CD4-positive, alpha-beta T cell (primary cell): ENCODE data around the gene ADAMTS3. TPM values are rescaled to one million over a fixed set of nuclear protein-coding genes. Genes with fewer than 3 reads are reported as not detected.

Experiments
- ATAC-seq: fragments of 200-7000 bp; cut with Tn5 transposase; one replicate; pipeline ENCODE4 v1.10.0; 2022; ENCODE audit warnings: mild to moderate bottlenecking; ENCODE audit not compliant: poor library complexity
- CTCF ChIA-PET: fragments of 350-600 bp; sonication (Branson Sonifier 250); formaldehyde crosslinking; loops from one replicate; lab custom pipeline; 2021; ENCODE audit warnings: antibody characterized with exemption, inconsistent platforms; lab: Charles Lee
- POLR2A ChIA-PET: fragments of 350-600 bp; sonication (Branson Sonifier 250); formaldehyde crosslinking; loops from one replicate; lab custom pipeline; 2021; ENCODE audit warnings: antibody characterized with exemption, inconsistent platforms; lab: Charles Lee
- DNase-seq, 14 experiments: peaks; one replicate each; pipeline ENCODE4 v3.0.0-alpha.2; 2013 to 2020; ENCODE audit warnings: mixed read lengths in 2 of 14
- H3K27ac ChIP-seq, 2 donors: one replicate each; pipeline versions ENCODE4 v1.5.1 to v1.7.0; 2013; ENCODE audit warnings: low read length in 2 of 2, low read depth in 1 of 2, mild to moderate bottlenecking in 1 of 2
- H3K27me3 ChIP-seq, 2 experiments: 1 replicate in 1 of 2; 2 replicates in 1 of 2; pipeline versions ENCODE4 v1.6.1 to v1.7.0; 2013; ENCODE audit warnings: low read length in 2 of 2, control low read depth in 1 of 2, mild to moderate bottlenecking in 1 of 2, moderate library complexity in 1 of 2; ENCODE audit not compliant: insufficient read depth in 2 of 2, control insufficient read depth in 1 of 2
- H3K36me3 ChIP-seq: one replicate; pipeline ENCODE4 v1.6.1; 2013; ENCODE audit warnings: low read length, control low read depth; ENCODE audit not compliant: insufficient read depth
- H3K4me1 ChIP-seq: one replicate; pipeline ENCODE4 v1.6.1; 2013; ENCODE audit warnings: low read length, control low read depth; ENCODE audit not compliant: insufficient read depth
- H3K4me3 ChIP-seq: one replicate; pipeline ENCODE4 v1.5.1; 2013; ENCODE audit warnings: mild to moderate bottlenecking, low read length, moderate library complexity
- H3K9me3 ChIP-seq, 2 experiments: 1 replicate in 1 of 2; 2 replicates in 1 of 2; pipeline versions ENCODE4 v1.6.1 to v1.7.0; 2013; ENCODE audit warnings: low read length in 2 of 2, mild to moderate bottlenecking in 2 of 2, control low read depth in 1 of 2, moderate library complexity in 1 of 2; ENCODE audit not compliant: control insufficient read depth in 1 of 2, insufficient read depth in 1 of 2
- H3K27ac Mint-ChIP-seq: one replicate; pipeline ENCODE4 v1.8.0; 2020; ENCODE audit warnings: mixed read lengths
- H3K27me3 Mint-ChIP-seq: one replicate; pipeline ENCODE4 v1.8.0; 2021; ENCODE audit warnings: mixed read lengths
- H3K36me3 Mint-ChIP-seq: one replicate; pipeline ENCODE4 v1.8.0; 2021; ENCODE audit warnings: low read depth, mixed read lengths
- H3K4me1 Mint-ChIP-seq: one replicate; pipeline ENCODE4 v1.8.0; 2021; ENCODE audit warnings: low read depth, mixed read lengths
- H3K4me3 Mint-ChIP-seq: one replicate; pipeline ENCODE4 v1.8.0; 2020; ENCODE audit warnings: mild to moderate bottlenecking, mixed read lengths
- H3K9me3 Mint-ChIP-seq: one replicate; pipeline ENCODE4 v1.8.0; 2020; ENCODE audit warnings: mixed read lengths
- CTCF ChIP-seq: fragments of 200-600 bp; IDR thresholded peaks from one replicate; pipeline ENCODE4 v1.8.0; 2022; ENCODE audit warnings: antibody characterized with exemption, mild to moderate bottlenecking
- intact Hi-C, 2 experiments: fragments of 100-400 bp; cut with DNase I in 1 of 2; cut with micrococcal nuclease in 1 of 2; formaldehyde crosslinking; loops; one replicate each; pipeline versions ENCODE4 v1.15.1 to v1.9.0; 2023 to 2025; cut with DNase I, micrococcal nuclease
- total RNA-seq, 174 experiments: library from RNA in 2 of 174; stranded (reverse) in 2 of 174; gene quantifications; one replicate each; pipeline ENCODE4 v1.2.3 and lab custom pipeline; 2021 to 2026

ADAMTS3 gene
- total RNA-seq, 2 experiments from 2014 or later = not detected

DNA sequence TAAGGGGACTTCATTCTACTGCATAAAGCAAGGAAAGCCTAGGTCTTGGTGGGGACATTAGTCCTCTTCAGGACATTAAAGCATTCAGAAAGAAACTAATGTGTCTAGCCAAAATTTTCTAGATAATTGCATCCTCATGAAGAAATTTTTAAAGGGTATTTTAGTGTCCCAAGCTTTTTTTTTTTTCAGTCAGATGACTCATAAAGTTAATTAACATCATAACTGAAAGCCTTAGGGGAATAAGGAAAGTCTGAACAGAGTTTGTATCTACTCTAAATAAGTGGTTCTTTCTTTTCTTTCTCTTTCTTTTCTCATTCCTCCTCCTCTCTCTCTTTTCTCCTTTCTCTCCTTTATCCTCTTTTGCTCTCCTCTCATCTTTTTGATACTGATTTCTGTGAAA, 202.4 kb downstream of the ADAMTS3 start:
- Histone ChIP-seq H3K36me3 (no peaks in the 10 kb centered on the region), H3K27me3 (no peaks in the 10 kb centered on the region), H3K27ac (no peak overlapping the region), H3K4me3 (no peak overlapping the region), H3K4me1 (no peaks in the 10 kb centered on the region), H3K9me3 (no peaks in the 10 kb centered on the region)
- no peaks in the 10 kb centered on the region for H3K36me3 Mint-ChIP-seq
- no peak overlapping the region for H3K27ac Mint-ChIP-seq
- no peak for TF ChIP-seq CTCF
- intact Hi-C loops = no loop called here
- CTCF ChIA-PET = no interaction called here
- H3K9me3 Mint-ChIP-seq = no peaks in the 10 kb centered on the region
- POLR2A ChIA-PET = no interaction called here
- no peaks in the 10 kb centered on the region for H3K4me1 Mint-ChIP-seq
- ATAC-seq (no peak), DNase-seq (no peak)
- H3K4me3 Mint-ChIP-seq = no peak overlapping the region
- no peaks in the 10 kb centered on the region for H3K27me3 Mint-ChIP-seq

DNA sequence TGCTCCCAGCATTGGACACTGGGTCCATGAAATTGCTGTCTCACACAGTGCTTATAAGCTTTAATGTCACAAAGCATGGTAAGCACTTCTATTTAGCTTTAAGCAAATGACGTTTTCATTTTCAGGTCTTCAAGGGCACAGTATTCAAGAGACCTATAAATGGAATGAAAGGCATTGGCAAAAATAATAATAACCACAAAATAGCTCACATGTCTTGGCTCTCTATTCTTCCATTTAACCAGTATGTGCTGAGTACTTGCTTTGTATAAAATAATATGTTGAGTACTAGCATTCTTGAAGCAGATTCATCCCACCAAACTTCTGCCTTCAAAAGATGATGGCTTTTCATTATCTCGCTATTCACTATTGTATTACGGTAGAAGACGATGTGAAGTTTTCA, 203.0 kb downstream of the ADAMTS3 start:
- no peak overlapping the region for H3K4me3 Mint-ChIP-seq
- intact Hi-C loops = no loop called here
- Histone ChIP-seq H3K36me3 (no peaks in the 10 kb centered on the region), H3K4me3 (no peak overlapping the region), H3K27ac (no peak overlapping the region), H3K9me3 (no peaks in the 10 kb centered on the region), H3K27me3 (no peaks in the 10 kb centered on the region), H3K4me1 (no peaks in the 10 kb centered on the region)
- CTCF ChIA-PET = no interaction called here
- H3K27ac Mint-ChIP-seq = no peak overlapping the region
- H3K36me3 Mint-ChIP-seq = no peaks in the 10 kb centered on the region
- DNase-seq = no peak
- H3K4me1 Mint-ChIP-seq = no peaks in the 10 kb centered on the region
- ATAC-seq = no peak
- POLR2A ChIA-PET = no interaction called here
- TF ChIP-seq CTCF = no peak
- H3K9me3 Mint-ChIP-seq = no peaks in the 10 kb centered on the region
- H3K27me3 Mint-ChIP-seq = no peaks in the 10 kb centered on the region

DNA sequence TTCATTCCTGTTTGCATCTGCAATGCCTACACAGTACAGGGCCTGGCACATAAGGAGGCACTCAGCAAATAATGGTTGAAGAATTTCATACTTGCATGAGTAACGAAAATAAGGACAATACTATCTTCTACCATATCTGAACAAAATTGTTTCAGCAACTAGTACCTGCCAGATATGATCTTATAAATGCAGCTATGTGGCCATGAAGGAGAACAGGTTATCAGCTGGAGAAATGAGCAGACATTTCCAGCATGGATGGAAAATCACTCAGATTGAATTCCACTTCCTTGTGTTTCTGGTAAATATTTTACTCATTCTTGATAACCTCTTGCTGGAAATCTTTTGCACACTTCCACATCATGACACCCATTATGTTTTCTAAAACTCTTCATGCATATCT, 204.0 kb downstream of the ADAMTS3 start:
- no peak overlapping the region for H3K4me3 ChIP-seq
- H3K9me3 ChIP-seq = no peaks in the 10 kb centered on the region
- H3K27me3 ChIP-seq = no peaks in the 10 kb centered on the region
- Mint-ChIP-seq H3K27me3 (no peaks in the 10 kb centered on the region), H3K4me1 (no peaks in the 10 kb centered on the region), H3K9me3 (no peaks in the 10 kb centered on the region), H3K4me3 (no peak overlapping the region), H3K36me3 (no peaks in the 10 kb centered on the region), H3K27ac (no peak overlapping the region)
- no peaks in the 10 kb centered on the region for H3K4me1 ChIP-seq
- ChIA-PET CTCF (no interaction called here), POLR2A (no interaction called here)
- no peaks in the 10 kb centered on the region for H3K36me3 ChIP-seq
- intact Hi-C loops = no loop called here
- DNase-seq (no peak), ATAC-seq (no peak)
- no peak for TF ChIP-seq CTCF
- H3K27ac ChIP-seq = no peak overlapping the region
